ENCODE data around the gene SEZ6.

Gene SEZ6

GRCh38 chr17:29005936-29006511 lies at the start of gene SEZ6:
SEZ6 (minus strand) TSS chr17:29006033; CDS start chr17:29005869, 164 bp downstream.
- peak; percentile 11 for DNase-seq

GRCh38 chr17:29054835-29055234 lies 49.0 kb upstream of the SEZ6 start:
- DNase-seq = no peak

GRCh38 chr17:29051731-29052130 lies 45.9 kb upstream of the SEZ6 start:
- DNase-seq = no peak

- no peak for DNase-seq
Observed at GRCh38 chr17:29051194-29051593, 45.4 kb upstream of the SEZ6 start.

GRCh38 chr17:29050176-29050575 lies 44.3 kb upstream of the SEZ6 start:
- DNase-seq = no peak

GRCh38 chr17:29049541-29050145 lies 43.8 kb upstream of the SEZ6 start:
- no peak for DNase-seq

GRCh38 chr17:29048440-29049368 lies 42.9 kb upstream of the SEZ6 start:
- no peak for DNase-seq

- no peak for DNase-seq
Observed at GRCh38 chr17:29046473-29046839, 40.6 kb upstream of the SEZ6 start.

GRCh38 chr17:29045734-29046472 lies 40.1 kb upstream of the SEZ6 start:
- DNase-seq = no peak

- DNase-seq = no peak
Observed at GRCh38 chr17:29045026-29045425, 39.2 kb upstream of the SEZ6 start.

- DNase-seq = no peak
Observed at GRCh38 chr17:29043539-29044145, 37.8 kb upstream of the SEZ6 start.

GRCh38 chr17:29042679-29043538 lies 37.1 kb upstream of the SEZ6 start, which contains the start of gene PIPOX:
PIPOX (plus strand) TSS chr17:29043141; CDS start chr17:29043226, 85 bp downstream.
- no peak for DNase-seq

- no peak for DNase-seq
Observed at GRCh38 chr17:29042026-29042678, 36.3 kb upstream of the SEZ6 start.

- DNase-seq = no peak
Observed at GRCh38 chr17:29041571-29041970, 35.7 kb upstream of the SEZ6 start.

- no peak for DNase-seq
Observed at GRCh38 chr17:29041091-29041490, 35.3 kb upstream of the SEZ6 start.

GRCh38 chr17:29039764-29040598 lies 34.1 kb upstream of the SEZ6 start:
- DNase-seq = peak; percentile 8

GRCh38 chr17:29038085-29038795 lies 32.4 kb upstream of the SEZ6 start:
- DNase-seq = no peak

- DNase-seq = no peak
Observed at GRCh38 chr17:29037739-29038084, 31.9 kb upstream of the SEZ6 start.

GRCh38 chr17:29036584-29036983 lies 30.8 kb upstream of the SEZ6 start:
- DNase-seq = no peak

GRCh38 chr17:29034510-29034909 lies 28.7 kb upstream of the SEZ6 start:
- no peak for DNase-seq
